Suprapubic skin (tissue), 4 donors: Measurements from ENCODE around the gene SH3GL1.

Experiments
- CTCF ChIP-seq, 2 donors: fragments of 200-600 bp in 1 of 2; fragments of 450-650 bp in 1 of 2; sonication (generic) in 1 of 2; IDR thresholded peaks; one replicate each; pipeline ENCODE4 v1.5.1; 2016 to 2019; ENCODE audit warnings: antibody characterized with exemption in 2 of 2, mild to moderate bottlenecking in 1 of 2, moderate library complexity in 1 of 2
- EP300 ChIP-seq: sonication (generic); formaldehyde crosslinking; IDR thresholded peaks from one replicate; pipeline ENCODE4 v1.6.1; 2017; ENCODE audit warnings: antibody characterized with exemption
- POLR2A ChIP-seq, 2 donors: fragments of 450-650 bp; IDR thresholded peaks; one replicate each; pipeline ENCODE4 v1.6.1; 2017; ENCODE audit warnings: antibody characterized with exemption in 2 of 2, mild to moderate bottlenecking in 2 of 2, moderate library complexity in 2 of 2
- POLR2AphosphoS5 ChIP-seq, 3 donors: sonication (generic); formaldehyde crosslinking; IDR thresholded peaks; one replicate each; pipeline ENCODE4 v1.6.1; 2017; ENCODE audit warnings: antibody characterized with exemption in 3 of 3

- TF ChIP-seq CTCF (IDR thresholded peaks at IDR 0.05), result no peak
- TF ChIP-seq EP300, result no peak
- no peak for TF ChIP-seq POLR2AphosphoS5 (IDR thresholded peaks at IDR 0.05)
- TF ChIP-seq POLR2A (IDR thresholded peaks at IDR 0.05), result no peak
These were observed 38.1 kb downstream of the SH3GL1 start for GRCh38 chr19:4362101-4362828.
